HG03442 (cell line): ENCODE data around the gene FLII.

Source experiments
- ATAC-seq: cut with Tn5 transposase; IDR thresholded peaks from one replicate; pipeline ENCODE4 v1.9.1; 2021; ENCODE audit warnings: mild to moderate bottlenecking, moderate library complexity; ENCODE audit not compliant: unreplicated experiment

The FLII gene

GRCh38 chr17:18245038-18245776 lies 13.3 kb downstream of the FLII start:
- no peak for ATAC-seq

DNA sequence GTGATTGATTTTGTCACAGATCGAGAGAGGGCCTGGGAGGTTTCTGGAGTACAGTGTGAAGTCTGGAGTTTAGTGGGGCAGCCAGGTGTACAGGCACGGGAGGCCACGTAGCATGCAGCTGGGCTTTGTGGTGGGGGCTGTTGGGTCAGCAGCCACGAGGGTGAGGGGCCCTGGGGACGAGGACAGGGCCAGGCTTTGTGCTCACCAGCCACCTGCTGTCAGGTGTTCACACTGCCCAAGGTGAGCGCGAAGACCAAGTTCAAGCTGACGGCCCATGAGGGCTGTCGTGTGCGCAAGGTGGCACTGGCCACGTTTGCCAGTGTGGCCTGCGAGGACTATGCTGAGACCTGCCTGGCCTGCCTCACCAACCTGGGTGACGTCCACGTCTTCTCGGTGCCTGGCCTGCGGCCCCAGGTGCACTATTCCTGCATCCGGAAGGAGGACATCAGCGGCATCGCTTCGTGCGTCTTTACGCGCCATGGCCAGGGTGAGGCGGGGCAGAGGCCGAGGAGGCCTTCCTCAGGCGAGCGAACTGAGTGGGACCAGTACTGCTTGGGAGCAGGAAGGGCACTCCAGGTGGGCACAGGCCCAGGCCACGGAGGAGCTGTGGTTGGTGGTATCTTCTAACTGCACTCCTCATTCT lies 17.2 kb downstream of the FLII start:
- no peak for ATAC-seq

DNA sequence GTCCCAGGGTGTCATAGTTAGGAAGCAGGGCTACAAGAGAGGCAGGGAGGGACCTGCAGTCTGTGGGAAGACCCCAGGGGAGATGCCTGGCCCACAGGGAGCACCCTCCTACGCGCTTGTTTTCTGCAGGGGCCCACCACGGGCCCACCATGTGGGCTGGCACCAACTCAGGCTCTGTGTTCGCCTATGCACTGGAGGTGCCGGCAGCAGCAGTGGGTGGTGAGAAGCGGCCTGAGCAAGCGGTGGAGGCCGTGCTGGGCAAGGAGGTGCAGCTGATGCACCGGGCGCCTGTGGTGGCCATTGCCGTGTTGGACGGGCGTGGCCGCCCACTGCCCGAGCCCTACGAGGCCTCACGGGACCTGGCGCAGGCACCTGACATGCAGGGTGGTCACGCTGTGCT lies 18.1 kb downstream of the FLII start:
- ATAC-seq: no peak

DNA sequence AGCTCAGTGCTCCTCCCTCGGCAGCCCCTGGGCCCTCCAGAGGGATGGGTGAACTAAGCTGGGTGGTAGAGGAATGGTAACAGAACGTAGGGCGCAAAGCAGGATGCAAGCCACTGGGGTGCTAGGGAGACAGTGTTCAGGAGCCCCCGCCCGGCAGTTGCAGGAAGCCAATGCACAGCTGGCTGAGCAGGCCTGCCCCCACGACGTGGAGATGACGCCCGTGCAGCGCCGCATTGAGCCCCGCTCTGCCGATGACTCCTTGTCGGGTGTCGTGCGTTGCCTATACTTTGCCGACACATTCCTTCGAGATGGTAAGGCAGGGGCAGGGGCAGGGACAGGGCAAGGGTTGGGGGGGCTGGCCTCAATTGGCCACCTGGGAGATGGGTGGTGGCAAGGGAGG lies 20.2 kb downstream of the FLII start:
- ATAC-seq: no peak

DNA sequence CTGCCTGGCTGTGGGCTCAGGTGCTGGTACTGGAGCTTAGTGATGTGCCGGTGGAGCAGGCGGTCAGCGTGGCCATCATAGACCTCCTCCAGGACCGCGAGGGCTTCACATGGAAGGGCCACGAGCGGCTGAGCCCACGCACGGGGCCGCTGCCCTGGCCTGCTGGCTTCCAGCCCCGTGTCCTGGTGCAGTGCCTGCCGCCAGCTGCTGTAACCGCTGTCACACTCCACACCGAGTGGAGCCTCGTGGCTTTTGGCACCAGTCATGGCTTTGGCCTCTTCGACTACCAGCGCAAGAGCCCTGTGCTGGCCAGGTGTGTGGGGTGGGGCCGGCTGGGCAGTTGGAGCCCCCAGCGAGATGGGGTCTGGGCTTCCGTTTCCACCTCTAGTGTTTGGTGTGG lies 21.1 kb downstream of the FLII start:
- ATAC-seq: no peak

DNA sequence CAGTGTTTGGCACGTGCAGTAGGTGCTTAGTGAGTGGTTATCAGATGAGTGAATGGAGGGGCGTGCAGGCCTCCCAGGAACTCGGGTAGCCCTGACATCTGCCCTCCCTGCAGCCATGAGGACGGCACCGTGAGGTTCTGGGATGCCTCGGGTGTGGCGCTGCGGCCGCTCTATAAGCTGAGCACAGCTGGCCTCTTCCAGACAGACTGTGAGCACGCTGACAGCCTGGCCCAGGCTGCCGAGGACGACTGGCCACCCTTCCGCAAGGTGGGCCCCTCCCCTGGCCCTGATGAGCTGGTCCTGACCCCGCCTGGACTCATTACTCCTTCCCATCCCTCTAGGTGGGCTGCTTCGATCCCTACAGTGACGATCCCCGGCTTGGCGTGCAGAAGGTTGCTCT lies 22.0 kb downstream of the FLII start:
- no peak for ATAC-seq

DNA sequence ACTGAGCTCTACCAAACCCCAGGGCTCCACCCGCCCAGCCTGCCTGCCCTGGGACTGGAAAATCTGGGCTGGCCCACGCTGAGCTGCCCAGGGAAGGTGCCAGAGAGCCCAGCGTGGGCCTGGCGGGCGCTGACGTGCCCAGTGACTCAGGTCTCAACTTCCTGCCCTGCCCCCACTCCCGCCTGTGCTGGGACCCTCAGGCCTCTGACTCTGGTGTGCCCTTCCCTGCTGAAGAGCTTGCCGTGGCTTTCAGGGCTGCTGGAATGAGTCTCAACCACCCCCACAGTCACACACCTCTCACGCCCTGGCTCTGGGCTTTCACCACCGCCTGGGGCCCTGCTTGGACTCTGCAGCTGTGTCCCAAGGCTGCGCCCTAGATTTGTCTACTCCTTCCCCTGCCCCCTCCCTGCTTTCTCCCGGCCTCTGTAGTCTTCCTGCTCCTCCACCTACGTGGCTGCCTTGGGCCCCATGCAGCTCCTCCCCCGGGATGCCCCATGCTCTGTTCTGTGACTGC lies 22.7 kb downstream of the FLII start:
- ATAC-seq: no peak

DNA sequence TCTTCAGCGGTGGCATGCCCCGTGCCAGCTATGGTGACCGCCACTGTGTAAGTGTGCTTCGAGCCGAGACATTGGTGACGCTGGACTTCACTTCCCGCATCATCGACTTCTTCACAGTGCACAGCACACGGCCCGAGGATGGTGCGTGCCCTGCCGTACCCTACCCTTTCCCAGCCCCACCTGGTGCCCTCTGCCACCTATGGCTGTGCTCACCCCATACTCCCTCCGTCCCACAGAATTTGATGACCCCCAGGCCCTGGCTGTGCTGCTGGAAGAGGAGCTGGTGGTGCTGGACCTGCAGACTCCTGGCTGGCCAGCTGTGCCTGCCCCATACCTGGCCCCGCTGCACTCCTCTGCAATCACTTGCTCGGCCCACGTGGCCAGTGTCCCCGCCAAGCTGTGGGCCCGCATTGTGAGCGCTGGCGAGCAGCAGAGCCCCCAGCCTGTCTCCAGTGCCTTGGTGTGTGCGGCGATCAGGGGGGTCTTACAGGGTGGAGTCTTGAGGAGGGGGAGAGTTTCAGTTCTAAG lies 23.6 kb downstream of the FLII start:
- ATAC-seq: no peak

- no peak for ATAC-seq
Observed at GRCh38 chr17:18233803-18234518, 24.6 kb downstream of the FLII start.

GRCh38 chr17:18231164-18231563 lies 27.4 kb downstream of the FLII start:
- ATAC-seq: no peak

GRCh38 chr17:18230288-18231141 lies 28.0 kb downstream of the FLII start:
- no peak for ATAC-seq

GRCh38 chr17:18229771-18230170 lies 28.8 kb downstream of the FLII start:
- ATAC-seq: no peak

- ATAC-seq: no peak
Observed at GRCh38 chr17:18229254-18229653, 29.3 kb downstream of the FLII start.

DNA sequence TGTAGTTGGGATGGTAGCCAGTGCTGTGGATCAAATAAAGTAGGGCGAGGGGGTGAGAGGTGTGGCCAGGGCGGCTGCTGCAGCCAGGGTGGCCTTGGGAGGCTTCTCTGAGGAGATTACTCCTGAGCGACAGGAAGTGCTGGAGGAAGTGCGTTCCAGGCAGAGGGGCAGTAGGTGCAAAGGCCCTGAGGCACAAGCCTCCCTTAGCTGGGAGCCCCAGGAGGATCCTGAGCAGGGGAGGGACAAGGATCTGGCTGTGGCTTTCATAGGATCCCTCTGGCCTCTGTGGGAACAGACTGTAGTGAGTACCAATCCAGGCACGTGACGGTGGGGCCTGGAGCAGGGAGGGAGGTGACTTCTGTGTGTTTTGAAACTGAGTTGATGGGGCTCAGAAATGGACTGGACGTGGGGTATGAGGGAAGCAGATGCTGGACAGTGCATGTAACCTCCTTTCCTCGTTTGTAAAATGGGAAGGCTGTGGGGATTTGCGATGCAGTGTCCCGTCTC lies 30.3 kb downstream of the FLII start:
- no peak for ATAC-seq

GRCh38 chr17:18227635-18228034 lies 30.9 kb downstream of the FLII start:
- no peak for ATAC-seq

DNA sequence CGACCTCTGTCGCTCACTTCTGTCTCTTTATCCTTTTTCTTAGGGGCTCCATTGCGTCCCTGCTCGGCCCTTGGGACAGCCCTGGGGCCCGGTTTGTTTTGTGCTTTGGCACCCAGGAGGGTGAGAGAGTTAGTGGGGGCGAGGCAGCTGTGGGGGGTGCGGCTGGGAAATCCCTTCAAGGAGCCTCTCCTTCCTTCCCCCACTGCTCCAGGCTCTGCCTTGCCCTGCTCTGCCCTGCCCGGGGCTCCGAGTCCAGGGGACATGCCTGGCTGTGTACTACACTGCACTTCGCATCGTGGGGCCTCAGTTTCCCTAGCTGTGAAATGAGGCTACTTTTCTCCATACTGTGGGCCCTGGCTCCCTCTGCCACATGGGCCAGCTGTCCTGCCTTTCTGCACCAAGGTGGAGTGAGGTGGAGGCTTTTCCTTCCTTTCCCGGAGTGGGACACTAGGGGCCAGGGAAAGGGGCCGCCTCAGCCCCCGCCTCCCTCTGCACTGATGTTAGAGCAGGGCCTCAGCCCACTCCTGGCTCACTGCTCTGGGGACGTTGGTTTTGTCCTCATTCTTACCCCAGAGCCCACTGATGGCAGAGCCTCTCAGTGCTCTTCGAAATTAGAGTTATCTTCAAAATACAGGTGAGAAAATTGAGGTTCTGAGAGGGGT lies 32.1 kb downstream of the FLII start:
- ATAC-seq: no peak

DNA sequence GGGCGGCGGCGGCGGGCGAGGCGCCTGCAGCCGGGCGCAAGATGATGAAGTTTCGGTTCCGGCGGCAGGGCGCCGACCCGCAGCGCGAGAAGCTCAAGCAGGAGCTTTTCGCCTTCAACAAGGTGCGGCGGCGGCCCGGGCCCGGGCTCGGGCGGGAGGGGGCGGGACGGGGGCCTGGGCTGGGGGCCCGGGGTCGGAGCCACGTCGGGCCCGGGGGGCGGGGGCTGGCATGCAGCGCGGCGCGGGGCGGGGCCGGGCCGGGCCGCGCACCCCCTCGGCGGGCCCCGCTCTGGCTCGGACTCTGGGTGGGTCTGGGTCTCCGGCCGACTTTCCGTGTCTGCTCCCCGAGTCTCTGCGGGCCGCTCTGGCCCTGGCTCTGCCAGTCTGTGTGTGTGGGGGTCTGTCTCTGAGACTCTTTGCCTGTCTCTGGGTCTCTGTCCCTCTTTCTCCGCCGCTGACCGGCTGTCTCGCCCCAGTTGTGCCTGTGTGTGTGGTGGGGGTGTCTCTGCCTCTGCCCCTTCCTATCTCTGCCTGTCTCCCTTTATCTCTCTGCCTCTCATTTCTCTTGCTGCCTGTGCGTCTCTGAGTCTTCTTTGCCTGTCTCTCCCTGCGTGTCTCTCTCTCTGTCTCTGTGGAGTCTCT lies 32.8 kb downstream of the FLII start:
- ATAC-seq: peak; percentile 20

- ATAC-seq: peak; percentile 76
Observed at GRCh38 chr17:18225121-18225641, 33.4 kb downstream of the FLII start, which contains the start of gene LLGL1. TSS of gene LLGL1 (plus strand) at chr17:18225635. CDS start at chr17:18225683, 48 bp downstream.
